HL-60 (cell line): ENCODE data around the gene SCYGR1.

ENCODE experiments used
- CTCF ChIP-seq: IDR thresholded peaks from one replicate; pipeline ENCODE4 v1.5.1; 2011; ENCODE audit warnings: low read length, control low read depth, inconsistent platforms; ENCODE audit not compliant: insufficient read depth
- GABPA ChIP-seq: IDR thresholded peaks from 2 replicates; pipeline ENCODE4 v1.6.1; 2012; ENCODE audit warnings: low read depth
- POLR2AphosphoS5 ChIP-seq: IDR thresholded peaks from 2 replicates; pipeline ENCODE4 v1.6.1; 2012; ENCODE audit warnings: low read depth
- REST ChIP-seq: IDR thresholded peaks from 2 replicates; pipeline ENCODE4 v1.6.1; 2012; ENCODE audit warnings: low read depth; ENCODE audit not compliant: insufficient replicate concordance
- SPI1 ChIP-seq: IDR thresholded peaks from 2 replicates; pipeline ENCODE4 v1.6.1; 2012; ENCODE audit warnings: low read depth, mild to moderate bottlenecking, borderline replicate concordance

- TF ChIP-seq CTCF = no peak
- TF ChIP-seq POLR2AphosphoS5 = no peak
- TF ChIP-seq GABPA = no peak
- no peak for TF ChIP-seq SPI1
- TF ChIP-seq REST = no peak
Observed at GRCh38 chr2:227347117-227347516, 40.6 kb downstream of the SCYGR1 start.
